ENCODE results near the gene TXLNG.

Gene TXLNG

GRCh38 chrX:16839219-16839851, 53.1 kb downstream of the TXLNG start:
- Histone ChIP-seq H3K27ac (ENCODE audit: low read depth, low read length) (no peak overlapping the region), H3K4me1 (ENCODE audit: control insufficient read depth, insufficient read depth, low read length) (peaks cover 29% of the 10 kb centered on the region), H3K4me3 (ENCODE audit: low read depth, low read length) (no peak overlapping the region), H3K9ac (ENCODE audit: low read length) (peak overlapping the region; percentile 61), H3K9me3 (ENCODE audit: control insufficient read depth, insufficient read depth, low read depth, low read length) (no peaks in the 10 kb centered on the region), H3K36me3 (ENCODE audit: control insufficient read depth, insufficient read depth, low read length) (peaks cover 95% of the 10 kb centered on the region), H3K27me3 (ENCODE audit: control insufficient read depth, insufficient read depth, low read length) (no peaks in the 10 kb centered on the region; the same call in 1 of the 2 replicates)

GRCh38 chrX:16839852-16840460, 53.7 kb downstream of the TXLNG start:
- Histone ChIP-seq H3K9ac (ENCODE audit: low read length) (peak overlapping the region; percentile 61), H3K27me3 (ENCODE audit: control insufficient read depth, insufficient read depth, low read length) (no peaks in the 10 kb centered on the region; the same call in 1 of the 2 replicates), H3K36me3 (ENCODE audit: control insufficient read depth, insufficient read depth, low read length) (peaks cover 95% of the 10 kb centered on the region), H3K4me1 (ENCODE audit: control insufficient read depth, insufficient read depth, low read length) (peaks cover 29% of the 10 kb centered on the region), H3K4me3 (ENCODE audit: low read depth, low read length) (no peak overlapping the region), H3K9me3 (ENCODE audit: control insufficient read depth, insufficient read depth, low read depth, low read length) (no peaks in the 10 kb centered on the region), H3K27ac (ENCODE audit: low read depth, low read length) (no peak overlapping the region)

GRCh38 chrX:16842684-16843083, 56.4 kb downstream of the TXLNG start:
- H3K27ac ChIP-seq (ENCODE audit: low read depth, low read length): 0 out of 2 replicates have a peak overlapping the region, but pooled peaks have one; percentile 20
- no peaks in the 10 kb centered on the region for H3K9me3 ChIP-seq (ENCODE audit: control insufficient read depth, insufficient read depth, low read depth, low read length)
- no peak overlapping the region for H3K4me3 ChIP-seq (ENCODE audit: low read depth, low read length)
- H3K27me3 ChIP-seq (ENCODE audit: control insufficient read depth, insufficient read depth, low read length): no peaks in the 10 kb centered on the region; the same call in 1 of the 2 replicates
- H3K9ac ChIP-seq (ENCODE audit: low read length): no peak overlapping the region
- peaks cover 29% of the 10 kb centered on the region for H3K4me1 ChIP-seq (ENCODE audit: control insufficient read depth, insufficient read depth, low read length)
- peaks cover 95% of the 10 kb centered on the region for H3K36me3 ChIP-seq (ENCODE audit: control insufficient read depth, insufficient read depth, low read length)

GRCh38 chrX:16843208-16843909, 57.1 kb downstream of the TXLNG start:
- Histone ChIP-seq H3K27ac (ENCODE audit: low read depth, low read length) (peak overlapping the region; percentile 25; the same call in 1 of the 2 replicates), H3K4me3 (ENCODE audit: low read depth, low read length) (no peak overlapping the region), H3K4me1 (ENCODE audit: control insufficient read depth, insufficient read depth, low read length) (peaks cover 25% of the 10 kb centered on the region), H3K9ac (ENCODE audit: low read length) (no peak overlapping the region), H3K9me3 (ENCODE audit: control insufficient read depth, insufficient read depth, low read depth, low read length) (no peaks in the 10 kb centered on the region), H3K27me3 (ENCODE audit: control insufficient read depth, insufficient read depth, low read length) (no peaks in the 10 kb centered on the region; the same call in 1 of the 2 replicates), H3K36me3 (ENCODE audit: control insufficient read depth, insufficient read depth, low read length) (peaks cover 95% of the 10 kb centered on the region)

- H3K9ac ChIP-seq (ENCODE audit: low read length): no peak overlapping the region
- H3K36me3 ChIP-seq (ENCODE audit: control insufficient read depth, insufficient read depth, low read length): peaks cover 99% of the 10 kb centered on the region
- no peaks in the 10 kb centered on the region for H3K9me3 ChIP-seq (ENCODE audit: control insufficient read depth, insufficient read depth, low read depth, low read length)
- H3K27ac ChIP-seq (ENCODE audit: low read depth, low read length): no peak overlapping the region
- H3K4me1 ChIP-seq (ENCODE audit: control insufficient read depth, insufficient read depth, low read length): peaks cover 5% of the 10 kb centered on the region; the same call in 1 of the 2 replicates
- no peak overlapping the region for H3K4me3 ChIP-seq (ENCODE audit: low read depth, low read length)
- no peaks in the 10 kb centered on the region; the same call in 1 of the 2 replicates for H3K27me3 ChIP-seq (ENCODE audit: control insufficient read depth, insufficient read depth, low read length)
Measured at GRCh38 chrX:16845686-16846085, 59.4 kb downstream of the TXLNG start.

- Histone ChIP-seq H3K4me1 (ENCODE audit: control insufficient read depth, insufficient read depth, low read length) (peaks cover 2% of the 10 kb centered on the region; the same call in 1 of the 2 replicates), H3K36me3 (ENCODE audit: control insufficient read depth, insufficient read depth, low read length) (peaks cover 96% of the 10 kb centered on the region), H3K4me3 (ENCODE audit: low read depth, low read length) (no peak overlapping the region), H3K9ac (ENCODE audit: low read length) (no peak overlapping the region), H3K9me3 (ENCODE audit: control insufficient read depth, insufficient read depth, low read depth, low read length) (no peaks in the 10 kb centered on the region), H3K27ac (ENCODE audit: low read depth, low read length) (no peak overlapping the region), H3K27me3 (ENCODE audit: control insufficient read depth, insufficient read depth, low read length) (no peaks in the 10 kb centered on the region; the same call in 1 of the 2 replicates)
Measured at GRCh38 chrX:16848541-16848940, 62.3 kb downstream of the TXLNG start.

- H3K36me3 ChIP-seq (ENCODE audit: control insufficient read depth, insufficient read depth, low read length): peaks cover 94% of the 10 kb centered on the region
- H3K9me3 ChIP-seq (ENCODE audit: control insufficient read depth, insufficient read depth, low read depth, low read length): no peaks in the 10 kb centered on the region
- H3K4me1 ChIP-seq (ENCODE audit: control insufficient read depth, insufficient read depth, low read length): 0 out of 2 replicates have a peak, but pooled peaks cover 2% of the 10 kb centered on the region
- no peak overlapping the region for H3K27ac ChIP-seq (ENCODE audit: low read depth, low read length)
- H3K27me3 ChIP-seq (ENCODE audit: control insufficient read depth, insufficient read depth, low read length): no peaks in the 10 kb centered on the region; the same call in 1 of the 2 replicates
- H3K4me3 ChIP-seq (ENCODE audit: low read depth, low read length): no peak overlapping the region
- no peak overlapping the region for H3K9ac ChIP-seq (ENCODE audit: low read length)
Measured at GRCh38 chrX:16851421-16851820, 65.2 kb downstream of the TXLNG start.

GRCh38 chrX:16851827-16852226, 65.6 kb downstream of the TXLNG start:
- Histone ChIP-seq H3K36me3 (ENCODE audit: control insufficient read depth, insufficient read depth, low read length) (peaks cover 94% of the 10 kb centered on the region), H3K27me3 (ENCODE audit: control insufficient read depth, insufficient read depth, low read length) (no peaks in the 10 kb centered on the region; the same call in 1 of the 2 replicates), H3K27ac (ENCODE audit: low read depth, low read length) (no peak overlapping the region), H3K4me1 (ENCODE audit: control insufficient read depth, insufficient read depth, low read length) (0 out of 2 replicates have a peak, but pooled peaks cover 2% of the 10 kb centered on the region), H3K9me3 (ENCODE audit: control insufficient read depth, insufficient read depth, low read depth, low read length) (no peaks in the 10 kb centered on the region), H3K4me3 (ENCODE audit: low read depth, low read length) (no peak overlapping the region), H3K9ac (ENCODE audit: low read length) (no peak overlapping the region)

GRCh38 chrX:16852617-16853179, 66.4 kb downstream of the TXLNG start:
- H3K4me1 ChIP-seq (ENCODE audit: control insufficient read depth, insufficient read depth, low read length): 0 out of 2 replicates have a peak, but pooled peaks cover 2% of the 10 kb centered on the region
- no peak overlapping the region for H3K9ac ChIP-seq (ENCODE audit: low read length)
- no peak overlapping the region for H3K4me3 ChIP-seq (ENCODE audit: low read depth, low read length)
- H3K9me3 ChIP-seq (ENCODE audit: control insufficient read depth, insufficient read depth, low read depth, low read length): no peaks in the 10 kb centered on the region
- peaks cover 95% of the 10 kb centered on the region for H3K36me3 ChIP-seq (ENCODE audit: control insufficient read depth, insufficient read depth, low read length)
- H3K27ac ChIP-seq (ENCODE audit: low read depth, low read length): no peak overlapping the region
- H3K27me3 ChIP-seq (ENCODE audit: control insufficient read depth, insufficient read depth, low read length): no peaks in the 10 kb centered on the region; the same call in 1 of the 2 replicates

GRCh38 chrX:16853537-16853936, 67.3 kb downstream of the TXLNG start:
- Histone ChIP-seq H3K4me3 (ENCODE audit: low read depth, low read length) (no peak overlapping the region), H3K27me3 (ENCODE audit: control insufficient read depth, insufficient read depth, low read length) (no peaks in the 10 kb centered on the region; the same call in 1 of the 2 replicates), H3K4me1 (ENCODE audit: control insufficient read depth, insufficient read depth, low read length) (0 out of 2 replicates have a peak, but pooled peaks cover 2% of the 10 kb centered on the region), H3K9me3 (ENCODE audit: control insufficient read depth, insufficient read depth, low read depth, low read length) (no peaks in the 10 kb centered on the region), H3K27ac (ENCODE audit: low read depth, low read length) (no peak overlapping the region), H3K9ac (ENCODE audit: low read length) (no peak overlapping the region), H3K36me3 (ENCODE audit: control insufficient read depth, insufficient read depth, low read length) (peaks cover 95% of the 10 kb centered on the region)

All from HUES6 (cell line).